GM12878 (cell line): Measurements from ENCODE around the gene CRELD2. TPM values are rescaled to one million over a fixed set of nuclear protein-coding genes. Genes with fewer than 3 reads are reported as not detected.

ENCODE experiments used
- CUX1 ChIP-seq: IDR thresholded peaks from 2 replicates; pipeline ENCODE4 v1.6.1; 2012; ENCODE audit warnings: improper control_type of control experiment, low read depth, low read length; ENCODE audit not compliant: insufficient replicate concordance
- E2F4 ChIP-seq: IDR thresholded peaks from 2 replicates; pipeline ENCODE4 v1.6.1; 2012; ENCODE audit warnings: low read depth, low read length, improper control_type of control experiment
- EZH2 ChIP-seq: IDR thresholded peaks from 2 replicates; pipeline ENCODE4 v1.6.1; 2012; ENCODE audit warnings: low read depth, mild to moderate bottlenecking, control low read depth, inconsistent platforms, low read length, borderline replicate concordance; ENCODE audit not compliant: control insufficient read depth
- HDAC6 ChIP-seq: fragments of 200-600 bp; sonication (generic); IDR thresholded peaks from one replicate; pipeline ENCODE4 v1.8.0; 2017; ENCODE audit warnings: antibody characterized with exemption; ENCODE audit not compliant: unreplicated experiment
- IRF5 ChIP-seq: fragments of 450-650 bp; IDR thresholded peaks from 2 replicates; pipeline ENCODE4 v1.6.1; 2017; ENCODE audit warnings: borderline replicate concordance
- MTA2 ChIP-seq: fragments of 450-650 bp; IDR thresholded peaks from 2 replicates; pipeline ENCODE4 v1.6.1; 2016; ENCODE audit warnings: low read depth, mild to moderate bottlenecking, moderate library complexity
- NFYB ChIP-seq: IDR thresholded peaks from 2 replicates; pipeline ENCODE4 v1.6.1; 2011; ENCODE audit warnings: low read depth, mild to moderate bottlenecking, low read length, improper control_type of control experiment, moderate library complexity; ENCODE audit not compliant: insufficient read depth
- REST ChIP-seq: IDR thresholded peaks from 2 replicates; pipeline ENCODE4 v1.6.1; 2012; ENCODE audit warnings: mild to moderate bottlenecking, low read depth, low read length
- RUNX3 ChIP-seq: IDR thresholded peaks from 2 replicates; pipeline ENCODE4 v1.6.1; 2012; ENCODE audit warnings: low read length, inconsistent platforms
- SP1 ChIP-seq: IDR thresholded peaks from one replicate; pipeline ENCODE4 v1.6.1; 2011; ENCODE audit warnings: low read depth, low read length
- USF2 ChIP-seq: IDR thresholded peaks from 2 replicates; pipeline ENCODE4 v1.6.1; 2011; ENCODE audit warnings: low read depth, low read length, improper control_type of control experiment, borderline replicate concordance
- ZBTB33 ChIP-seq: fragments of 450-650 bp; IDR thresholded peaks from 2 replicates; pipeline ENCODE4 v1.6.1; 2017; ENCODE audit warnings: mild to moderate bottlenecking
- ZSCAN29 ChIP-seq: fragments of 450-650 bp; IDR thresholded peaks from 2 replicates; pipeline ENCODE4 v1.6.1; 2017; ENCODE audit warnings: mild to moderate bottlenecking, moderate library complexity
- polyA plus RNA-seq, 11 experiments: library from polyadenylated mRNA; depleted of rRNA in 4 of 11; unstranded in 6 of 11; stranded (reverse) in 5 of 11; fragments of >200 nt; fragmentation: Nextera tagmentation in 4 of 11; fragmentation: Illumina TruSeq in 1 of 11; extraction: Ambion mirVana in 4 of 11; extraction: Trizol in 1 of 11; gene quantifications; 1 replicate in 1 of 11; 2 replicates in 10 of 11; pipeline versions ENCODE4 v1.2.1 to v1.2.3, GENCODE V29; 2011 to 2016; ENCODE audit warnings: inconsistent platforms in 2 of 11, missing spikeins in 2 of 11, low read depth in 1 of 11
- total RNA-seq, 4 experiments: library from RNA; depleted of rRNA in 3 of 4; stranded (reverse); fragments of >200 nt in 3 of 4; fragmentation: Illumina TruSeq in 1 of 4; extraction: Trizol in 1 of 4; gene quantifications; 2 replicates each; pipeline versions ENCODE4 v1.2.1 to v1.2.3, GENCODE V29; 2013 to 2021

CRELD2 gene
- total and polyA plus RNA-seq, 10 of the 15 experiments (the other 5 are each of a cell fraction or from before 2014, with no cell fraction given): 9.4 to 111 (median 25.9) TPM

GRCh38 chr22:49975543-49976389, 57.3 kb downstream of the CRELD2 start (continued):
- TF ChIP-seq IRF5: no peak
- no peak for TF ChIP-seq CUX1
- TF ChIP-seq ZSCAN29: no peak
- TF ChIP-seq USF2: no peak
- peak; percentile 35; the same call in 1 of the 2 replicates for TF ChIP-seq ZBTB33
- no peak for TF ChIP-seq SP1
- no peak for TF ChIP-seq HDAC6
- TF ChIP-seq RUNX3: peak; percentile 42
- no peak for TF ChIP-seq E2F4
- TF ChIP-seq NFYB: no peak
- no peak for TF ChIP-seq REST
- no peak for TF ChIP-seq EZH2
- 0 out of 2 replicates have a peak, but pooled peaks have one; percentile 13 for TF ChIP-seq MTA2
